ENCODE results near the gene NCS1.

NCS1 gene

GRCh38 chr9:130209422-130209821 lies 37.2 kb downstream of the NCS1 start:
- FAIRE-seq = no peak

GRCh38 chr9:130211548-130212226 lies 39.5 kb downstream of the NCS1 start:
- FAIRE-seq (no peak), DNase-seq (ENCODE audit: insufficient read length, low spot score) (no peak)

More at GRCh38 chr9:130209422-130209821, 37.2 kb downstream of the NCS1 start:
- DNase-seq (ENCODE audit: insufficient read length, low spot score) = no peak

DNA sequence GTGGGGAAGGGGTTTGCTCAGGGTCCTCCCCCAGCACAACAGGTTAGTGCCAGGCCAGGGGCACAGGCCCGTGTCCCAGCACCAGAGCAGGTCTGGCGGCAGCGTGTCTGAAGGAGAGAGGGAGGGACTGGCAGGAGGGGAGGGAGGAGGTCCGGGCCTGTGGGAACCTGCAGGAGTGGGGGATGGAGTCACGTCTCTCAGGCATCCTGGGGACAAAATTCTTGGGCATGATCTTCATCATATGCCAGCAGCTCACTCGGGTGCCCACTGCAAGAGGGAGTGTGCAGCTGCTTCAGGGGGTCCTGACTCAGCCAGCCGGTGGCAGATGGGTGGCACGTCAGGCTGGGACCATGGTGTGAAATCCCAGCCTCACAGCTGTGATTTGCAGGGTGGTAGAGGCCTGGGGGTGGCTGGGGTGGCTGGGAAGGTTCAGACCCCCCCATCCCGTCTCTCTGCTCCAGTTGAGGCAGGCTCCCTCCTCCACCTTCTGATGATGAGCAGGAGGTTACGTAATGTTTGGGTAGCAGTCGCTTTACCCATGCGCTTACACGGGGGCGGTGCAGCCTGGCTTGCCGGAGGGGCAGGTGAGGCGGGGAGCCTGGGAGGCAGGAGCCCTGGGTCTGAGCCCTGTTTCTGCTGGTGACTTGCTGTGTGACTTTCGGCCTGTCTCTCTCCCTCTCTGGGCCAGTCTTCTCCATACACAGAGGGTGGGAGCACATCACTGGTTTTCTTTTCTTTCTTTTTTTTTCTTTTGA lies 40.5 kb downstream of the NCS1 start:
- DNase-seq (ENCODE audit: insufficient read length, low spot score) (no peak), FAIRE-seq (no peak)

DNA sequence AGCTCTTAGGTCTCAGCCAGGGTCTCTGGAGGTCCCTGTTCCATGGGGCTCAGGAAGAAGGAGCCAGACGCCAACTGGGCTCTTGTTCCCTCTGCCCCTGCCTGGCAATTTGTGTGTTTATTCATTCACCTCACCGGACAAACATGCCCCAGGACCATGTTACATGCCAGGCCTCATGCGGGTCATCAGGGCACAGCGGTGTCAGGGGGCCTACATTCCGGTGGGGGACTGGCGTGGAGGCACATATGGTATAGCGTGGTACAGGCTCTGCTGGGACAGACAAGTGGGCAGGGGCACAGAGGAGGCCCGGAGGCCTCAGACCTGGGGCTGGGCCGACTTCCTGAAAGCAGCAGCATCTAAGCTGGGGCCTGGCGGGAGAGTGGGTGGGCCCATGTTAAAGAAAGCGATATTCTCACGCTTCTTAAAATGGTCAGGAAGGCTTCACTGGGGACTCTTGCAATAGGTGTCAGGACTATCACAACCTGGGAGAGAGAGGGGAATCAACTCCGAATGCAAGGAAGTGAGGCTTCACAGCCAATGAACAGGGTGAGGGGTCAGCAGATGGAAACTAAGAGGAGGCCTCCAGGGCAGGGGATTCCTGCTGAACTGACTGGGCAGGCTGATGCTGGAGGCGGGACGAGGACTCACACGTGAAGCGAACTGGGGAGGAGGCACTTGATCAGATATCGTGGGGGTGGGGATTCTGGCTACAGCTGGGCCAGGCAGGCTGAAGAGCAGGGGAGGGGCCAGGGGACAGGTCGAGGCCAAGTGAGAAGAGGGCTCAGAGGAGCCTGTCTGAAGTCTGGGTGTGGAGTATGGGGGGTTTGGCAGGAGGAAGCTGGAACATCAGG lies 41.9 kb downstream of the NCS1 start:
- no peak for DNase-seq (ENCODE audit: insufficient read length, low spot score)
- FAIRE-seq = no peak

DNA sequence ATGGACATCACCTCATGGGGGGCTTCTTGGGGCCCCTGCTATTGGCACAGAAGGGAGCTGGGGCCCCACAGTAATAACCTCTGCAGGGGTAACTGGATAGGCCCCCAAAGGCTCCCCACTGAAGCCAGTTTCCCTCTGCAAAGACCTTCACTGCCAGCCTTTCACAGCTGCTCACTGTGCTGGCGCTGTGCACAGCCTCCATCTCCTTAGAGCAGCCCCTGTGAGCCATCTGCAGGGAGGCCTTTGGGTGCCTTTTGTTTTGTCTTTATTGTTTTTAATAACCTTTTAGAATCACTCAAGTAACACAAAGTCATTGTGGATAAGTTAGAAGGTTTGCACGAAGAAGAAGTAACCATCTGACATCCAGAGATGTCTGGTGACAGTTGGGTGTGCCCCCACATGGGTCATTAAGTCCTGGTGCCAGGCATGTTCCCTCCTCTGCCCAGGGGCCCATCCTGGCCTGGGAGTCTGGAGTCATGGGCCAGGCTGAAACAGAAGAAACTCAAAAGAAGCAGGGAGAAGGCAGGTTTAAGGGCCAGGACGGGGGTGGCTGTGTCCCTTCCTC lies 42.7 kb downstream of the NCS1 start:
- FAIRE-seq = no peak
- no peak for DNase-seq (ENCODE audit: insufficient read length, low spot score)

- DNase-seq (ENCODE audit: insufficient read length, low spot score) (no peak), FAIRE-seq (no peak)
Observed at GRCh38 chr9:130215341-130216119, 43.3 kb downstream of the NCS1 start.

DNA sequence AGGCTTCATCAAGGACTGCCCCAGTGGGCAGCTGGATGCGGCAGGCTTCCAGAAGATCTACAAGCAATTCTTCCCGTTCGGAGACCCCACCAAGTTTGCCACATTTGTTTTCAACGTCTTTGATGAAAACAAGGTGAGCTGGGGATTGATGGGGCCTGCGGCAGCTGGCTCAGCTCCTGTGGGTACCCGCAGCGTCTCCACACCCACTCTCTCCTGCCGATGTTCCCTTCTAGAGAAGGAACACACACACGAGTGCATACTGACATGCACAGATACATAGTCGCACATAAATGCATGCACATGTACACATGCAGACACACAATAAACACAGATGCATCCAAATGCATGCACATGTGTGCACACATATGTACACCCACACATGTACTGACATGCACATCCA lies 45.6 kb downstream of the NCS1 start:
- FAIRE-seq = no peak
- DNase-seq (ENCODE audit: insufficient read length, low spot score) = no peak

DNA sequence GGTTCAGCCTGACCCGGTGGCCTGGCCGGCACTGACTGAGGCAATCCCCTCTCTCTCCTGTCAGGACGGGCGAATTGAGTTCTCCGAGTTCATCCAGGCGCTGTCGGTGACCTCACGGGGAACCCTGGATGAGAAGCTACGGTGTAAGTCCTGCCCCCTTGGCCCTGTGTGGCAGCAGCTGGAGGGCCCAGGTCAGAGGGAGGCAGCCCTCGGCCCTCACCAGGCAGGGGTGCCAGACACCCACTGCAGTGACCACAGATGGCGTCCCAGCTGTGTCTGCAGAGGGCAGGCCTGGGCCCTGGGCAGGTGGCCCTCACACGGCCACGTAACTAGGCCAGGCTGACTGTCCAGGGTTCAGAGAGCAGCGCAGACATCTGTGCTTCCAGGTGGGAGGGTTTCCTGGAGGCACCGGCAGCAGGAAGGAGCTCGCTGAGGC lies 47.5 kb downstream of the NCS1 start:
- FAIRE-seq = no peak
- no peak for DNase-seq (ENCODE audit: insufficient read length, low spot score)

GRCh38 chr9:130220352-130220751 lies 48.1 kb downstream of the NCS1 start:
- DNase-seq (ENCODE audit: insufficient read length, low spot score) = no peak

DNA sequence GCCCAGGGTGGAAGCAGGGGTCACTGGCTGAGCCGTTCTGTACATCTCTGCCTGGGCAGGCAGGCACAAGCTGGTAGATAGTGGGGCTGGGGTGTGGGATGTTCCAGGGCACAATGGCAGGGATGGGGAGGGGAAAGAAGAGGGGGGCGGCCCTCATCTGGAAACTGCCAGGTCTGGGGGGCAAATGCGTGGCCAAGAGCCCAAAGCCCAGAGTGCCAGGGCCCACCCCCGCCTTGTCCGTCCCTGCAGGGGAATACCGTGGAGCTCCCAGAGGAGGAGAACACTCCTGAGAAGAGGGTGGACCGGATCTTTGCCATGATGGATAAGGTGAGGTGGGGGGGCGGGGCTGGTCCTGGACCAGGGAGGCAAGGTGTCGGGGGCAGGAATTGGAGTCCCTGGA lies 50.6 kb downstream of the NCS1 start:
- DNase-seq (ENCODE audit: insufficient read length, low spot score) (no peak), FAIRE-seq (no peak)

More at GRCh38 chr9:130220352-130220751, 48.1 kb downstream of the NCS1 start:
- FAIRE-seq = no peak

DNA sequence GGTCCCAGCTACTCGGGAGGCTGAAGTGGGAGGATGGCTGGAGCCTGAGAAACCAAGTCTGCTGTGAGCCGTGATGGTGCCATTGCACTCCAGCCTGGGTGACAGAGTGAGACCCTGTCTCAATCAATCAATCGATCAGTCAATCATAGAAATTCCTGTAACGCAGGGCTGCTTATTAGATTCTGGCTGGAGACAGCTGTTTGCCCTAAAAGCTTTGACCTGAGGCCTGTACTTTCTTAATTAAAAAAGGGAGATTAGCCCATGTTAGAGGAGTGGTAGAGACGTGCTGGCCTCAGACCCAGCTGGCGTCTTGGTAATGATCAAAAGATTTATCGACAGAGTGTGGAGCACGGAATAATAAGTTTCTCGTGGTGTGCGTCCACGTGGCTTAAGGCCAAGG lies 52.9 kb downstream of the NCS1 start:
- DNase-seq (ENCODE audit: insufficient read length, low spot score) (no peak), FAIRE-seq (no peak)

DNA sequence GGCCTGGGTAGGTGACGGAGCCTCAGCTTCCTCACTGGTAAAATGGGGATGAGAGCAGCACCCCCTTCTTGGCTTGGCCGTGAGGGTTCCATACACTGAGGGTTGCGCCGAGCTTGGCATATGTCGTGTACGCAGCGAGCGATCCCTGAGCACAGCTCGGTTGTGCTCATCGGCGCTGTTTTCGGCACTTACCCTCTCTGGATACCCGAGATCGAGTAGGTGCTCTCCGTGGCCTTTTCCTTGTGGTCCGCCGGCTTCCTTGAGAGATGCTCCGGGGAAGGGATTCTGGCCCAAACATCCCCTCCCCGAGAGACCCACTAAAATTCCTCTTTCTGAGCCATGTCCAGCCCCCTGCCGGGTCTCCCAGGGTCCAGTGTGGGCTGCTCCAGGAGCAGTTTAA lies 53.4 kb downstream of the NCS1 start:
- FAIRE-seq = no peak
- DNase-seq (ENCODE audit: insufficient read length, low spot score) = no peak

DNA sequence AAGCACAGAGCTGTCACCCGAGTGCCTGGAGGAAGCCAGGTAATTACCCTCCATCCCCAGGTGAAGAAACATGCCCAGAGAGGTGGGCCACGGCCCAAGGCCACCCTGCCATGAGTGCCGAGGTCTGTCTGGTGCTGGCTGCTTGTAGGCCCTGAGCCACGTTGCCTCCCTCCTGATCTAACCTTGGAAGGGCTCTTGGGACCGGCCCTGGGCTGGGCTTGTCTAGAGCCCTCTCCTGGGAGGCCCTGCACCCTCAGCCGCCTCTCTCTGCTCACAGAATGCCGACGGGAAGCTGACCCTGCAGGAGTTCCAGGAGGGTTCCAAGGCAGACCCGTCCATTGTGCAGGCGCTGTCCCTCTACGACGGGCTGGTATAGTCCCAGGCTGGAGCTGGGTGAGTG lies 53.9 kb downstream of the NCS1 start:
- no peak for FAIRE-seq
- no peak for DNase-seq (ENCODE audit: insufficient read length, low spot score)

GRCh38 chr9:130227833-130228232 lies 55.6 kb downstream of the NCS1 start:
- no peak for FAIRE-seq
- DNase-seq (ENCODE audit: insufficient read length, low spot score) = no peak

GRCh38 chr9:130229759-130230158 lies 57.6 kb downstream of the NCS1 start:
- FAIRE-seq (no peak), DNase-seq (ENCODE audit: insufficient read length, low spot score) (no peak)

DNA sequence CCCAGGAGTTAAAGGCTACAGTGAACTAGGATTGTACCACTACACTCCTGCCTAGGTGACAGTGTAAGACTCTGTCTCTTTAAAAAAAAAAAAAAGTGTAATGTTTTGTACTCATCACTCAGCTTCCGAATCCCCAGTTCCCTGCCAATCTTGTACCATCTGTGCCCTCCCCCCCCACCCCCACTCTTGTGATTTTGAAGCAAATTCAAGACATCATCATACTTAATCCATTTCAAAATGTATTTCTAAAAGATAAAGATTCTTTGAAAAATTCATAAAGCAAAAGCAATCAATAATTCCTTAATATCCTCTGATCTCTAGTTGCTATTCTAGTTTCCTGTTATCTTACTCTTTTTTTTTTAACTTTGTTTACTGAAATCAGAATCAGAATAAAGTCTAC lies 58.4 kb downstream of the NCS1 start:
- DNase-seq (ENCODE audit: insufficient read length, low spot score) (no peak), FAIRE-seq (no peak)

GRCh38 chr9:130232899-130233586 lies 60.8 kb downstream of the NCS1 start:
- DNase-seq (ENCODE audit: insufficient read length, low spot score) (no peak), FAIRE-seq (no peak)

DNA sequence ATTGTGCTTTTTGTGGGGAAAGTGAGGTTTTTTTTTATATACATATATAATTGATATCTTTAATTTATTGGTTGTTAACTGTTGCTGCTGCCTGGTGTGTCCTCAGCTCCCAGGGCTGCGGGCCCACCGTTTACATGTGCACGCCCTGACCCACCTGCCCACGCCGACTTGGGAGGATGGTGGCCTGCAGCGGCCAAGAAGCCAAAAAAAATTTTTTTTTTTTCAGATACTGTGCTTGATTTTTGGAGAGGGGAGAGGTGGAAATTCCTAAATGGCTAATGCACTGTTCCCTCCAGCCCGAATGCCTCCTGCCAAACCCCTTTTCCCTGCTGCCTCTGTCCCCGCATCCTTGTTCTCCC lies 61.4 kb downstream of the NCS1 start:
- no peak for DNase-seq (ENCODE audit: insufficient read length, low spot score)
- FAIRE-seq = no peak

DNA sequence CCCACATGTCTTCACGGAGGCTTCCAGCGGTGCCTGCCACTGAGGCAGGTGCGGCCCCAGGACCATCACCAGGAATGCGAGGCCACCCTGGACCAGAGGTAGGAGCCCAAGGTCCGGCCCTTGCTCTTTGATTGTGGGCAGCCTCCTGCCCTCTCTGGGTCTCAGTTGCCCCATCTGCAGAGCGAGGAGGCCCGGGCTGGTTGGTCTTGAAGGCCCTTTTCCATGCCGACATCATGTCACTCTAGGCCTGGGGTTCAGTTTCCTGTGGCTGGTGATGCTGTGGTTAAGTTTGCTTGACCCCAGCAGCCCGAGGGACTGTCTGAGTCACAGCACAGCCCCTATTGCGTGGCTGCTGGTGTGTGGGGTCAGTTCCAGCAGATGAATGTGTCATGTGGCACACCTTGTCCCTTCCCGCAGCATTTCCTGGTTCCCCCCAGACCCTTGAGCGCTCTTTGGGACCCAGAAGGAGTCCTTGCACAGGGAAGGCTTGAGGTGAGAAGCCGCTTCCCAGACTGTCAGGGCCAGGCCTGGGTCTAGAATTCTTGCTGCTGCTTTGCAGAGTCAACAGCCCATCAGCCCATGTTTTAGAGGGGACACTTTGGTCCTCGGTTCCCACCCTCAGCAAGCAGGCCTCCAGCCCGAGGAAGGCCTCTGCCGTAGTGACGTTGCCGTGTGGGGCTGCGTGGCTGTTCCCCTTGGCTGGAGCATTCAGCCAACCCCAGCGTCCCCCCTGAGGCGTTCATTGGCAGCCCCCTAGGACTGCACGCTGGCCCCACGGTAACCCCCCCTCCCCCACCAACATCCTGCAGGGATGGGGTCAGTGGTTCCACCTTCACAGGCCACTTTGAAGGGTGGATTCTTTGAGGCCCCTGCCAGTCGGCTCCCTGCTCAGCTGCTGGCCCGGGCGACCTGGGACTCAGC lies 62.4 kb downstream of the NCS1 start:
- DNase-seq (ENCODE audit: insufficient read length, low spot score) = no peak
- FAIRE-seq = no peak
